ENCODE data around the gene CCDC9B. TPM values are rescaled to one million over a fixed set of nuclear protein-coding genes. Genes with fewer than 3 reads are reported as not detected.
A peak's percentile ranks its signal among the peaks of the same experiment; 100 is the strongest.

CCDC9B gene
- total and polyA plus RNA-seq, 2 experiments from 2014 or later: 8.2 to 14.6 TPM

- Histone ChIP-seq H3K4me1 (ENCODE audit: low read depth) (peaks cover 62% of the 10 kb centered on the region), H3K36me3 (peaks cover 3% of the 10 kb centered on the region), H3K4me3 (peak overlapping the region; percentile 92), H3K9me3 (ENCODE audit: low read depth) (no peaks in the 10 kb centered on the region), H3K27me3 (no peaks in the 10 kb centered on the region), H3K27ac (peak overlapping the region; percentile 99)
- no peak for DNase-seq (ENCODE audit: low read depth in 1 of 2, low spot score in 1 of 2)
- TF ChIP-seq, protein P1, sequence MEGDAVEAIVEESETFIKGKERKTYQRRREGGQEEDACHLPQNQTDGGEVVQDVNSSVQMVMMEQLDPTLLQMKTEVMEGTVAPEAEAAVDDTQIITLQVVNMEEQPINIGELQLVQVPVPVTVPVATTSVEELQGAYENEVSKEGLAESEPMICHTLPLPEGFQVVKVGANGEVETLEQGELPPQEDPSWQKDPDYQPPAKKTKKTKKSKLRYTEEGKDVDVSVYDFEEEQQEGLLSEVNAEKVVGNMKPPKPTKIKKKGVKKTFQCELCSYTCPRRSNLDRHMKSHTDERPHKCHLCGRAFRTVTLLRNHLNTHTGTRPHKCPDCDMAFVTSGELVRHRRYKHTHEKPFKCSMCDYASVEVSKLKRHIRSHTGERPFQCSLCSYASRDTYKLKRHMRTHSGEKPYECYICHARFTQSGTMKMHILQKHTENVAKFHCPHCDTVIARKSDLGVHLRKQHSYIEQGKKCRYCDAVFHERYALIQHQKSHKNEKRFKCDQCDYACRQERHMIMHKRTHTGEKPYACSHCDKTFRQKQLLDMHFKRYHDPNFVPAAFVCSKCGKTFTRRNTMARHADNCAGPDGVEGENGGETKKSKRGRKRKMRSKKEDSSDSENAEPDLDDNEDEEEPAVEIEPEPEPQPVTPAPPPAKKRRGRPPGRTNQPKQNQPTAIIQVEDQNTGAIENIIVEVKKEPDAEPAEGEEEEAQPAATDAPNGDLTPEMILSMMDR (IDR thresholded peaks at IDR 0.05; ENCODE audit: low read depth, low read length): no peak
Observed at GRCh38 chr15:40323953-40324937, 16.5 kb downstream of the CCDC9B start.

GRCh38 chr15:40323239-40323952 is 17.3 kb downstream of the CCDC9B start, which contains the start of gene INAFM2:
Gene INAFM2, plus strand, starts transcription at chr15:40323692. Its CDS starts 364 bp downstream, at chr15:40324056.
- Histone ChIP-seq H3K27ac (peak within 1 kb of the TSS; percentile 99), H3K36me3 (no peaks in the 10 kb centered on the region), H3K4me1 (ENCODE audit: low read depth) (peaks cover 54% of the 10 kb centered on the region), H3K9me3 (ENCODE audit: low read depth) (no peaks in the 10 kb centered on the region), H3K27me3 (no peaks in the 10 kb centered on the region), H3K4me3 (peak within 1 kb of the TSS; percentile 92)
- TF ChIP-seq, protein P1 (IDR thresholded peaks at IDR 0.05; ENCODE audit: low read depth, low read length): peak; percentile 62
- DNase-seq (ENCODE audit: low read depth in 1 of 2, low spot score in 1 of 2): peak; percentile 97 to 98

DNA sequence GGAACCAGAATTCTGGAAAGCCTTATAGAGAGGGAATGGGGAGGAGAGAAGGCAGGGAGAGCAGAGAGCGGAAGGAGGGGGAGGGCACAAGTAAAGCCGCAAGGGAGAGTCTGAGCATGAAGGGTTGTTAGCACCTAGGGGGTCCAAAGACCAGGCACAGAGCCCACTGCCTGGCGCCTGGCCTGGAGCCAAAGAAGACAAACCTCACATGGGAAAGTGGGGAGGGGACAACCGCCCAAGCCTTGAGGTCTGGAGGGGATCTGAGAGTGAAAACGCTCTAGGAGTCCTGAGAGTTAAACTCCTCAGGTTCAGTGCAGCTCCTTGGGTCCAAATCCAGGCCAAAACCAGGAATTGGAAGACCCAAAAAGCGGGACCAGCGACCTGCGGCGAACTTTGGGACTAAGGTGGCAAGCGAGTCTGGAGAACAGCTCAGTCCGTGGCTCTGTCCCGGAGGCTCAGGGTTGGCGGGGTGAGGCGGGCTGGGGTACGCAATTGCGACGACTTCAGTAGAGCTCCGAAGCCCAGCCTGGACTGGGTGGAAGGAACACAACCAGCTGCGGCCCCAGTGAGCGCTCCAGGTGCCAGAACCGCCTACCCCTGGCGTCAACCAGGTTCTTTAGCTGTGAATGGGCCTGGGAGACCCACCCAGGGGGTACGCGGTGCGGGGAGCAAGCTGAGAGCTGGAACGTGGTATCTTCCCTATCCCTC is 18.1 kb downstream of the CCDC9B start:
- DNase-seq (ENCODE audit: low read depth in 1 of 2, low spot score in 1 of 2): peak; percentile 62 to 72
- peak overlapping the region; percentile 94 for H3K27ac ChIP-seq
- peaks cover 47% of the 10 kb centered on the region for H3K4me1 ChIP-seq (ENCODE audit: low read depth)
- no peaks in the 10 kb centered on the region for H3K36me3 ChIP-seq
- TF ChIP-seq, protein P1 (IDR thresholded peaks at IDR 0.05; ENCODE audit: low read depth, low read length): no peak
- no peaks in the 10 kb centered on the region for H3K9me3 ChIP-seq (ENCODE audit: low read depth)
- H3K4me3 ChIP-seq: peak overlapping the region; percentile 27
- no peaks in the 10 kb centered on the region for H3K27me3 ChIP-seq

DNA sequence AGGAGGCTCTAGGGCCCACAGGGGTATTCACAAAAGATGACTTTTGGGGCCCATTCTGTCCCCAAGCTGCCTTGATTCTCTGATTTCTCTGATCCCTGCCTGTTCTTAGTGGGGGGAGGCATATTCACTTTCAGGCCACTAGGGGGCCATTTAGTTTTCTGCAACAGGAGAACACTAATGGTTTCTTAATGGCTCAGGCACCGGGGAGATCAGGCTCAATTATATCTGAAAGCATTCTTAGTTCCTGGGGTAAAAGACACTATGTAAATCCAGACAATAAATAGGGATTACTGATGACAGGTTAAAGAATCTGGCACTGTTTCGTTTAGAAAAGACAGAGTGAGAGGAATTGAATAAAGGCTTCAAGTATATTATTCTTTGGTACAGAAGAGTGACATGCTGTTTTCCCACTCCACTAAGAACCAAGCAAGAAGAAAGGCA is 19.8 kb downstream of the CCDC9B start:
- TF ChIP-seq, protein P1 (IDR thresholded peaks at IDR 0.05; ENCODE audit: low read depth, low read length): peak; percentile 91
- peak; percentile 76 to 77 for DNase-seq (ENCODE audit: low read depth in 1 of 2, low spot score in 1 of 2)

GRCh38 chr15:40320409-40320808 is 20.3 kb downstream of the CCDC9B start:
- DNase-seq (ENCODE audit: low read depth in 1 of 2, low spot score in 1 of 2): no peak
- peak overlapping the region; percentile 63 for H3K27ac ChIP-seq
- TF ChIP-seq, protein P1 (IDR thresholded peaks at IDR 0.05; ENCODE audit: low read depth, low read length): no peak
- H3K4me3 ChIP-seq: no peak overlapping the region
- peaks cover 28% of the 10 kb centered on the region for H3K4me1 ChIP-seq (ENCODE audit: low read depth)
- no peaks in the 10 kb centered on the region for H3K9me3 ChIP-seq (ENCODE audit: low read depth)
- H3K27me3 ChIP-seq: no peaks in the 10 kb centered on the region
- no peaks in the 10 kb centered on the region for H3K36me3 ChIP-seq

More for the DNA sequence above, 19.8 kb downstream of the CCDC9B start:
- Histone ChIP-seq H3K27me3 (no peaks in the 10 kb centered on the region), H3K4me1 (ENCODE audit: low read depth) (peaks cover 29% of the 10 kb centered on the region), H3K36me3 (no peaks in the 10 kb centered on the region), H3K4me3 (no peak overlapping the region), H3K9me3 (ENCODE audit: low read depth) (no peaks in the 10 kb centered on the region), H3K27ac (peak overlapping the region; percentile 63)

Measured in cardiac muscle cell (in vitro differentiated cells and primary cell).